ENCODE data around the gene FOXP1. TPM values are rescaled to one million over a fixed set of nuclear protein-coding genes. Genes with fewer than 3 reads are reported as not detected.

The FOXP1 gene
- total RNA-seq, 2 donors from 2014 or later, result 377 to 395 TPM

GRCh38 chr3:71132995-71133730 is 450.4 kb downstream of the FOXP1 start:
- ATAC-seq (no peak), DNase-seq (no peak)
- H3K27ac Mint-ChIP-seq, result peak overlapping the region; percentile 100
- H3K27me3 Mint-ChIP-seq, result no peaks in the 10 kb centered on the region
- H3K9me3 ChIP-seq (ENCODE audit: control insufficient read depth, low read length, poor library complexity, severe bottlenecking), result no peaks in the 10 kb centered on the region
- peaks cover 59% of the 10 kb centered on the region for H3K4me1 Mint-ChIP-seq
- peaks cover 9% of the 10 kb centered on the region for H3K36me3 Mint-ChIP-seq (ENCODE audit: low read depth)
- H3K4me3 Mint-ChIP-seq, result no peak overlapping the region

DNA sequence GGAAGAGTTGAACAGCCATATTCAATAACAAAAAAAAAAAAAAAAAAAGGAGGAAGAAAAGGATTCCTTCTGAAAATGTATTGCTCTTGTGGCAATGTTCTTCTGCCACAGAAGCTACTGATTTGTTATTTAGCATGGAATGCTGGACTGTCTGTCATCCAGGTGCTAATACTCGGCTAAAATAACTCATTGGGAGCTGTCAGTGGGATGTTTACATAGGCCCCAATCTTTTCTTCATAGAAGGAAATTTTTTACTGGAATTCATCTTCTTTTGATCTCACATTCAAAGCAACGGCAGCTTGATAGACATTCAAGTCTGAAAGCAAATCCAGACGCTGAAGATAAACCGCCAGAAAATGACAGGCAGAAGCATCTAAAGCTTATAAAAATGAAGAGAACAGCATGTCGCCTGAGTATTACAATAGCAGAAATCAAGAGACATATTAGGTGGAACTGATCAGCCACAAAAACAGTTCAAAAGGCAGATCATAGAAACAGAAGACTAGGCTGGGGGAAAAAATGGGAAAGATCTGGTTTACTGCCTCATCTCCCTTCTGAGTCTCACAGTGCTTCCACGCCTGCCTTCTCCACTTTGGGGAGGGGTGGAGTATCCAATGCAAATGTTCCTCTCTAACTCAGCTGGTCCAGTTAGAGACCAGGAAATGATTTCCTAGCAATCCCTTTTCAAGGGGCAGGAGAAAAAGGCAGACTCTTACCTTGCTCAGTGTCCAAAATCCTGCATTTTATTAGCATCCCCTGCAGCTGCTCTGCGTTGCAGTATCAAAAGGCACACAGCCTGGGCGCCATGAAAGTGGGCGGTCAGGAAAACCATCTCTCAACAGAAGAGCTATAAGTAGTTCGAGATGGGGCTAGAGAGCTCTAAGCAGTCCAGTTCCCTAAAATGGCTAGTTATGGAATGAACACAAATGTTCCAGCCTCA is 451.9 kb downstream of the FOXP1 start:
- H3K4me3 Mint-ChIP-seq, result peak overlapping the region; percentile 99
- peaks cover 64% of the 10 kb centered on the region for H3K4me1 Mint-ChIP-seq
- ATAC-seq (no peak), DNase-seq (no peak)
- H3K27ac Mint-ChIP-seq, result peak overlapping the region; percentile 100
- H3K9me3 ChIP-seq (ENCODE audit: control insufficient read depth, low read length, poor library complexity, severe bottlenecking), result no peaks in the 10 kb centered on the region
- H3K27me3 Mint-ChIP-seq, result no peaks in the 10 kb centered on the region
- H3K36me3 Mint-ChIP-seq (ENCODE audit: low read depth), result peaks cover 9% of the 10 kb centered on the region

- Mint-ChIP-seq H3K4me3 (peak overlapping the region; percentile 99), H3K27ac (peak overlapping the region; percentile 100), H3K27me3 (no peaks in the 10 kb centered on the region), H3K36me3 (ENCODE audit: low read depth) (peaks cover 9% of the 10 kb centered on the region), H3K4me1 (peaks cover 67% of the 10 kb centered on the region)
- ATAC-seq, result peak; percentile 83
- peak; percentile 26 to 62 (median 52) for DNase-seq
- no peaks in the 10 kb centered on the region for H3K9me3 ChIP-seq (ENCODE audit: control insufficient read depth, low read length, poor library complexity, severe bottlenecking)
Measured at GRCh38 chr3:71130471-71131374, 452.8 kb downstream of the FOXP1 start.

DNA sequence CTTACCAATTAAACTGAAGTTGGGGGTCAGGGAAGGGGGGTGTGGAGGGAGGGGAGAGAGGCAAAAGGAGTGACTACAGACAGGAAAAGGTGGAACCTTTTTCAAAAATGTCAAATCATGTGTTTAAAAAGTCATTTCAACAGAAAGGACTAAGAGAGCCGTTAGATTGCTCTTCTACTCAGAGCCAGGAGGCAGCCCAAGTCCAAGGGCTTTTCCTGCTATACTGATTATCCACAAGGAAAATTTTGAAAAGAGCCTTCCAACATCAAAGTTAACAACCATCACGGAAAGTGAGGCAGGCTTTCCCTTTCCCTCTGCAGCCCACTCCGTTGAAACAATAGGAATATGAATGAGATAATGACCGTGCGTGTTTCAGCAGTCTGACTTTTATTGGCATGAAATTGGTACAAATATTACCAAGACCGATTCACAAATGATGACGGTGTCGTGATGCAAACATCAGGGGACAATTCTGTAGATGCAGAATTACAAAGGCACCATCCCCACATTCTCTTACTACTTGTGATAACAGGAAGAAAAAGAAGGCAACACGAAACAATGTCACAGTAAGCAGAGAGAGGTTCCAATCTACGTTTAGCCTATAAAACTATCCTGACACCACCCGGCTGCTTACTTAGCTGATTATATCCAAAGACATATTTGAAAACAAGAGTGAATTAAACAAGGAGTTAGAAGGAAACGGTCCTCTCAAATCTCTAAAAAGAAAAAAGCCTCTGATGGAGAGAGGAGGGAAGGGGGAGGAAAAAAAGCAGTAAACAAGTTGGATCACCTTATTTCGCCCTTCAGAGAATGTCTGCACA is 453.7 kb downstream of the FOXP1 start:
- Mint-ChIP-seq H3K36me3 (ENCODE audit: low read depth) (peaks cover 9% of the 10 kb centered on the region), H3K4me3 (peak overlapping the region; percentile 99), H3K27ac (peak overlapping the region; percentile 100), H3K27me3 (no peaks in the 10 kb centered on the region), H3K4me1 (peaks cover 70% of the 10 kb centered on the region)
- DNase-seq, result no peak
- no peaks in the 10 kb centered on the region for H3K9me3 ChIP-seq (ENCODE audit: control insufficient read depth, low read length, poor library complexity, severe bottlenecking)
- peak; percentile 39 for ATAC-seq

- ATAC-seq (no peak), DNase-seq (no peak)
- Mint-ChIP-seq H3K4me3 (peak overlapping the region; percentile 99), H3K36me3 (ENCODE audit: low read depth) (peaks cover 9% of the 10 kb centered on the region), H3K27me3 (no peaks in the 10 kb centered on the region), H3K4me1 (peaks cover 69% of the 10 kb centered on the region), H3K27ac (peak overlapping the region; percentile 100)
- H3K9me3 ChIP-seq (ENCODE audit: control insufficient read depth, low read length, poor library complexity, severe bottlenecking), result no peaks in the 10 kb centered on the region
Measured at GRCh38 chr3:71128961-71129360, 454.6 kb downstream of the FOXP1 start.

DNA sequence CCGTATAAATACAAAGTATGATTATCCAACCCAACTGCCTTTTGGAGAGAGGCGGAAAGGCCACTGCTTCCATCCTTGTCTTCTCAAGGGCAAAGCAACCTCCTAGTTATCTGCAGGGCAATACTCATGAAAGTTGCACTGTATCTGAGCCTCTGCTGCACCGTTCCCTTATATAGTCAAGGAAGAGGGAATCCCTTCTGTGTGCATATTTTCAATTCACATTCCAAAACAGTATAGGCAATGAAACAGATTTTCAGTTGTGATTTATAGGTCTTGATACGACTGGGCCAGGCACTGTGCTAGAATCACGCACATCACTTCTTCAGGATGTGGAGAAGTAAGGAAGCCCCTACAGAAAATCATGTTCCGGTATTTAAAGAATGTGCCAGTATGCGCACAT is 455.7 kb downstream of the FOXP1 start:
- no peaks in the 10 kb centered on the region for H3K27me3 Mint-ChIP-seq
- H3K9me3 ChIP-seq (ENCODE audit: control insufficient read depth, low read length, poor library complexity, severe bottlenecking), result no peaks in the 10 kb centered on the region
- peak overlapping the region; percentile 100 for H3K27ac Mint-ChIP-seq
- H3K4me3 Mint-ChIP-seq, result peak overlapping the region; percentile 99
- H3K4me1 Mint-ChIP-seq, result peaks cover 71% of the 10 kb centered on the region
- no peak for DNase-seq
- peaks cover 16% of the 10 kb centered on the region for H3K36me3 Mint-ChIP-seq (ENCODE audit: low read depth)
- no peak for ATAC-seq

GRCh38 chr3:71127052-71127831 is 456.3 kb downstream of the FOXP1 start:
- DNase-seq, result no peak

GRCh38 chr3:71125738-71126137 is 457.8 kb downstream of the FOXP1 start:
- H3K4me1 Mint-ChIP-seq, result peaks cover 70% of the 10 kb centered on the region
- H3K27ac Mint-ChIP-seq, result peak overlapping the region; percentile 100
- H3K9me3 ChIP-seq (ENCODE audit: control insufficient read depth, low read length, poor library complexity, severe bottlenecking), result no peaks in the 10 kb centered on the region
- peaks cover 19% of the 10 kb centered on the region for H3K36me3 Mint-ChIP-seq (ENCODE audit: low read depth)
- ATAC-seq (no peak), DNase-seq (no peak)
- H3K4me3 Mint-ChIP-seq, result peak overlapping the region; percentile 70
- H3K27me3 Mint-ChIP-seq, result no peaks in the 10 kb centered on the region

More at GRCh38 chr3:71127052-71127831, 456.3 kb downstream of the FOXP1 start:
- H3K36me3 Mint-ChIP-seq (ENCODE audit: low read depth), result peaks cover 17% of the 10 kb centered on the region
- H3K9me3 ChIP-seq (ENCODE audit: control insufficient read depth, low read length, poor library complexity, severe bottlenecking), result no peaks in the 10 kb centered on the region
- H3K4me1 Mint-ChIP-seq, result peaks cover 73% of the 10 kb centered on the region
- peak; percentile 32 for ATAC-seq
- peak overlapping the region; percentile 100 for H3K27ac Mint-ChIP-seq
- H3K4me3 Mint-ChIP-seq, result peak overlapping the region; percentile 99
- no peaks in the 10 kb centered on the region for H3K27me3 Mint-ChIP-seq

- peaks cover 73% of the 10 kb centered on the region for H3K4me1 Mint-ChIP-seq
- ATAC-seq, result no peak
- H3K9me3 ChIP-seq (ENCODE audit: control insufficient read depth, low read length, poor library complexity, severe bottlenecking), result no peaks in the 10 kb centered on the region
- no peak for DNase-seq
- peaks cover 13% of the 10 kb centered on the region for H3K36me3 Mint-ChIP-seq (ENCODE audit: low read depth)
- H3K4me3 Mint-ChIP-seq, result no peak overlapping the region
- no peaks in the 10 kb centered on the region for H3K27me3 Mint-ChIP-seq
- H3K27ac Mint-ChIP-seq, result peak overlapping the region; percentile 100
Measured at GRCh38 chr3:71124048-71124447, 459.5 kb downstream of the FOXP1 start.

DNA sequence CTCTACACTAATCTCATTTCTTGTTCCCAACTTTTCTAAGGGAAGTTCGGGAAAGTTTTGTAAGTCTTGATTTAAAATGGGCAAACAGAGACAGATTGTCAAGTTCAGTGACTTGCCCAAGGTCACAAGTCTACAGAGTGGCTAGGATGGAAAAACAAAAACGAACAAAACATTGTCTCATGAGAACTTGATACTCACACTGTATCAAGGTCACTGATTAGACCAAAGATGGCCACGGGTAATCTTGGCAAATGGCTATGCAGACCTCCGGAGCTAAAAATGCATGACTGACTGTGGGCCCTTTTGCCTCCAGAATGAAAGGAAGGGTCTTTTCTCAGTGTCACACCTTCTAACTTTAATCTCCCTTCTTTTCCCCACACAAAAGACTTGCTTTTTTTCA is 460.9 kb downstream of the FOXP1 start:
- no peaks in the 10 kb centered on the region for H3K9me3 ChIP-seq (ENCODE audit: control insufficient read depth, low read length, poor library complexity, severe bottlenecking)
- H3K36me3 Mint-ChIP-seq (ENCODE audit: low read depth), result peaks cover 12% of the 10 kb centered on the region
- no peaks in the 10 kb centered on the region for H3K27me3 Mint-ChIP-seq
- peak overlapping the region; percentile 100 for H3K27ac Mint-ChIP-seq
- H3K4me3 Mint-ChIP-seq, result no peak overlapping the region
- peaks cover 71% of the 10 kb centered on the region for H3K4me1 Mint-ChIP-seq
- DNase-seq, result no peak
- no peak for ATAC-seq

DNA sequence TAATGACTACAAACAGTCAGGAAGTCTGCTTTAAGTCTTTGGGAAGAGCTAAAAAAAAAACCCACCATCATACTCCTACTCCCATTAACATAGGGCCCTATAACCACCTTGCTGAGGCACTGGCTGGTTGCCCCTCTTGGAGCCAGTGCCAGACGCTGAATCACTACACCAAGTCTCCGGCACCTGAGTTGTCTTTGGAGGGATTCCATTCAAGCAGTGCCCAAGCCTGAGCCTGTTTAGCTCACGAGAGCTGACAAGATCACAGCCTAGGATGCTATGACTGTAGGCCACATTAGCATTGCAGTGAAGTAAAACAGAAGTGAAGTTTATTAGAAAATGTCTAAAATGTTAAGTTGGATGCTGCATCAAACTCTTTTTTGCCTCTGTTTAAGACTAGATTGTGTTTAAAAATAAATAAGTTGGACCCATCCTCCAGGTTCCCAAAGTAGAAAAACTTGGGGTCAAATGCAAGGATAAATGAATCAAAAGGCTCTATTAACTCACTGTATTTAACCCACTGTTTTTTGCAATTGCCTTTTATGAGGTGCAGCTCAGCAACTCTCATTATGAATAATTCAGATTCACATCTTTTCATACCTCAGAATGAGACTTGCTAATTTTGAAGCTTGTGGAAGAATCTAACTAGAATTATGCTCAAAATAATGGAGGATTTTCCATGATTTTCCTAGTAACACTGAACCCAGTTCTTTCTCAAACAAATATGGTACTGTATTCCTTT is 461.9 kb downstream of the FOXP1 start:
- Mint-ChIP-seq H3K4me3 (peak overlapping the region; percentile 28), H3K27me3 (no peaks in the 10 kb centered on the region), H3K27ac (peak overlapping the region; percentile 100), H3K4me1 (peaks cover 71% of the 10 kb centered on the region), H3K36me3 (ENCODE audit: low read depth) (peaks cover 12% of the 10 kb centered on the region)
- no peak for ATAC-seq
- no peaks in the 10 kb centered on the region for H3K9me3 ChIP-seq (ENCODE audit: control insufficient read depth, low read length, poor library complexity, severe bottlenecking)
- no peak for DNase-seq
